CD4-positive, CD25-positive, alpha-beta regulatory T cell (primary cell): ENCODE results near the gene KRTAP1-1. TPM values are rescaled to one million over a fixed set of nuclear protein-coding genes. Genes with fewer than 3 reads are reported as not detected.
"Not testable (repeated sequence)": the region's sequence is repeated elsewhere in the genome, so short reads cannot be mapped to it uniquely, and the experiment has no call there.

Experiments
- ATAC-seq, 2 donors: fragments of 150-1000 bp; cut with Tn5 transposase; one replicate each; pipeline ENCODE4 v1.10.0; 2021; ENCODE audit warnings: low read depth in 2 of 2, moderate number of reproducible peaks in 2 of 2, moderate library complexity in 1 of 2
- DNase-seq, 3 donors: peaks; one replicate each; pipeline versions ENCODE4 v3.0.0 to v3.0.0-alpha.2; 2012 to 2022; ENCODE audit warnings: mixed read lengths in 1 of 3
- H3K27ac ChIP-seq: one replicate; pipeline ENCODE4 v1.7.0; 2013; ENCODE audit warnings: mild to moderate bottlenecking, low read length; ENCODE audit not compliant: insufficient read depth, poor library complexity, severe bottlenecking
- H3K27me3 ChIP-seq: one replicate; pipeline ENCODE4 v1.7.0; 2013; ENCODE audit warnings: low read length; ENCODE audit not compliant: control insufficient read depth, insufficient read depth
- H3K36me3 ChIP-seq: one replicate; pipeline ENCODE4 v1.7.0; 2013; ENCODE audit warnings: mild to moderate bottlenecking, low read length, moderate library complexity; ENCODE audit not compliant: control insufficient read depth, insufficient read depth
- H3K4me1 ChIP-seq: 2 replicates; pipeline ENCODE4 v1.7.0; 2013; ENCODE audit warnings: mild to moderate bottlenecking, low read length; ENCODE audit not compliant: insufficient read depth, control insufficient read depth, poor library complexity, severe bottlenecking
- H3K4me3 ChIP-seq: one replicate; pipeline ENCODE4 v1.7.0; 2013; ENCODE audit warnings: low read depth, mild to moderate bottlenecking, low read length, moderate library complexity
- H3K9me3 ChIP-seq, 2 experiments: 1 replicate in 1 of 2; 2 replicates in 1 of 2; pipeline ENCODE4 v1.7.0; 2013; ENCODE audit warnings: low read length in 2 of 2, mild to moderate bottlenecking in 1 of 2, moderate library complexity in 1 of 2; ENCODE audit not compliant: control insufficient read depth in 2 of 2
- H3K27ac Mint-ChIP-seq, 3 donors: one replicate each; pipeline ENCODE4 v1.8.0; 2020 to 2022; ENCODE audit warnings: mild to moderate bottlenecking in 3 of 3, mixed read lengths in 3 of 3, moderate library complexity in 2 of 3
- H3K27me3 Mint-ChIP-seq: one replicate; pipeline ENCODE4 v1.8.0; 2022; ENCODE audit warnings: mild to moderate bottlenecking, mixed read lengths
- H3K36me3 Mint-ChIP-seq: one replicate; pipeline ENCODE4 v1.8.0; 2020; ENCODE audit warnings: mixed read lengths
- H3K4me1 Mint-ChIP-seq, 4 donors: one replicate each; pipeline ENCODE4 v1.8.0; 2020 to 2022; ENCODE audit warnings: mixed read lengths in 4 of 4, mild to moderate bottlenecking in 1 of 4
- H3K4me3 Mint-ChIP-seq, 4 donors: one replicate each; pipeline ENCODE4 v1.8.0; 2020 to 2022; ENCODE audit warnings: mild to moderate bottlenecking in 4 of 4, mixed read lengths in 4 of 4, moderate library complexity in 3 of 4
- H3K9me3 Mint-ChIP-seq, 7 donors: one replicate each; pipeline ENCODE4 v1.8.0; 2020 to 2022; ENCODE audit warnings: mixed read lengths in 7 of 7, mild to moderate bottlenecking in 3 of 7, moderate library complexity in 2 of 7
- polyA plus RNA-seq, 4 donors: library from polyadenylated mRNA; unstranded; fragments of 300-500 nt; fragmentation: Illumina TruSeq; gene quantifications; one replicate each; pipeline ENCODE4 v1.2.3, GENCODE V29; 2021
- total RNA-seq: library from RNA; stranded (reverse); gene quantifications from one replicate; pipeline ENCODE4 v1.2.3, GENCODE V29; 2022

KRTAP1-1 gene
- total and polyA plus RNA-seq, 5 donors from 2014 or later = not detected

DNA sequence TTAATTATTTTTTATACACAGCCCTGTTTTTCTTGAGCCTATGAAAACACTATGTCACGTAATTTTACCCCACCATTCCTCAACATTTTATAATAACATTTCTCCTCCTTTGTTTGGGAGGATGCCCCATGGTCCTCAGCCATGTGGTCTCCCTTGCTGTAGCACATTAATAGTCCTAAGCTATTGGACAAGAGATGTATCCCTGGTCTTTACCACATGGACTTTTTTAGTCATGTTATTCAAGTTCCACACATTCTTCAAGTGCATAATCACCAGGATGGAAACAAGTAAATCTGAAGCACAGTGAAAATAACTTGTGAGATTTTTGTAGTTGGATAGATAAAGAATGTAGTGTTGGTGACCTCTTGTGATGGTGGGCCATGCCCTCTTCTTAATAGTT, 20.7 kb upstream of the KRTAP1-1 start:
- peaks cover 20% of the 10 kb centered on the region for H3K27me3 ChIP-seq
- ATAC-seq (no peak), DNase-seq (no peak)
- Mint-ChIP-seq H3K27ac (no peak overlapping the region), H3K4me3 (no peak overlapping the region), H3K27me3 (peaks cover 34% of the 10 kb centered on the region), H3K4me1 (no peaks in the 10 kb centered on the region), H3K36me3 (no peaks in the 10 kb centered on the region), H3K9me3 (peaks cover 0 to 7% (median 2%) of the 10 kb centered on the region in 7 donors)
- H3K9me3 ChIP-seq = peaks cover 0 to 3% of the 10 kb centered on the region in 2 experiments
- no peaks in the 10 kb centered on the region for H3K36me3 ChIP-seq
- no peak overlapping the region for H3K27ac ChIP-seq
- no peaks in the 10 kb centered on the region for H3K4me1 ChIP-seq
- H3K4me3 ChIP-seq = no peak overlapping the region

DNA sequence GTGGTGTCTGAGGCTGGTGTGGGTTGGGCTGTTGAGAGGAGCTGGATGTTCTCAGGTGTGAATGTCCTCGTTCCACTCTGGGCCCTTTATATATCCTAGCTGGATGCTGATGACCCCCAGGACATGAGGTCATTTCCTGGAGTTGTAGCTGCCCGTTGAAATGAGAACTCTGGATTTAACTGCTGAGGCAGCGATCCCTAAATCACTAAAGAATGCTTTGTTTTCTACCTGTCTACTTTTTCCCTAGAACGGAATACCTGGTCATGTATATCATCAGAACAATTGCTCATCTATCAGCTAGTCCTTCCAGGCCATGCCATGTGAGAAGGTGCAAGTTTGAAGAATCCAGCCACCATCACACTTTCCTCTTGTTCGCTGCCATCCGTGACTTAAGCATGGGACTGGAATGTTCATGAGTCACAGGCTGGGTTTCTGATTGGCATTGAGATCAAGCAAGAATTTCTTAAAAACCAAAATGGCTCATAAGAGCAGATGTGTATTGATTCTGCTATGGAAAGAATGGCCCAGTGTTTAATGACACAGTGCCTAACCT, 18.9 kb upstream of the KRTAP1-1 start, which contains the start of gene KRTAP2-3:
KRTAP2-3 (minus strand) TSS at position 63 of the 553 bp plus-strand sequence. CDS start 64 bp downstream, outside the sequence.
- Histone ChIP-seq H3K27me3 (peaks cover 24% of the 10 kb centered on the region), H3K27ac (no peak within 1 kb of the TSS), H3K36me3 (no peaks in the 10 kb centered on the region), H3K4me3 (no peak within 1 kb of the TSS), H3K9me3 (peaks cover 0 to 3% of the 10 kb centered on the region in 2 experiments), H3K4me1 (no peaks in the 10 kb centered on the region)
- Mint-ChIP-seq H3K4me1 (no peaks in the 10 kb centered on the region), H3K27ac (no peak within 1 kb of the TSS), H3K4me3 (no peak within 1 kb of the TSS), H3K27me3 (peaks cover 40% of the 10 kb centered on the region), H3K9me3 (peaks cover 0 to 7% (median 2%) of the 10 kb centered on the region in 7 donors), H3K36me3 (no peaks in the 10 kb centered on the region)
- DNase-seq (no peak), ATAC-seq (no peak)

DNA sequence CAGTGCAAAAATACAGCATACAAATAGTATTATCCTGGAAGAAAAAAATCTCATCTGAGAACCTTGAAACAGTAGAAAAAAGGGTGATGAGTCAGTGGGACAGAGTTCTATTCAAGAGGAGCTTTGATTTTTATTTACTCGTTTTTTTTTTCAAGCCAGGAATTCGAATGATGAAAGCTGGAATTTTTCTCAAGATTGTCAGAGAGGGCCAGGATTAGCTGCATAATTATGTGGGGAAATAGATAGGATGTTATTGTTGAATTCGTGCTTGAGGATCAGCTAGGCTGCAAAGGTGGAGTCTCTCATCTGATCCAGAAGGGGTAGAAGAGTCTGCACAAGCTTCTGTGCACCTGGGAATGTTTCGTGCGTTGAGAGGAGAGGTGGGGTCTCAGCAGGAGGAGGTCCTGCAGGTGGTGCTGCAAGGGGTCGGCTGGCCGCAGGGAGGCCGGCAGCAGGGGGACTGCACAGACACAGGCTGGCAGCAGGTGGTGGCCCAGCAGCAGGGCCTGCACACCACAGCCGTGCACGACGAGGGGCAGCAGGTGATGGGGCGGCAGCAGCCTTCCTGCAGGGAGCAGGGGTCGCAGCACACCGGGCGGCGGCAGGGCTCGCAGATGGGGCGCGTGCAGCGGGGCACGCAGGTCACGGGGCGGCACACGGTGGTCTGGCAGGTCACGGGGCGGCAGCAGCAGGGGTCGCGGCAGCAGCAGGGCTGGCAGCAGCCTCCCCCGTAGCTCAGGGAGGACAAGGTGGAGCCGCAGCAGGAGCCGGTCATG, 18.2 kb upstream of the KRTAP1-1 start:
- H3K27me3 Mint-ChIP-seq = peaks cover 40% of the 10 kb centered on the region
- H3K27ac Mint-ChIP-seq, H3K4me1 ChIP-seq, H3K9me3 ChIP-seq, H3K4me1 Mint-ChIP-seq, DNase-seq, H3K36me3 ChIP-seq, H3K36me3 Mint-ChIP-seq, H3K4me3 ChIP-seq, ATAC-seq, H3K9me3 Mint-ChIP-seq, H3K4me3 Mint-ChIP-seq, H3K27ac ChIP-seq: not testable (repeated sequence)
- H3K27me3 ChIP-seq = peaks cover 24% of the 10 kb centered on the region

DNA sequence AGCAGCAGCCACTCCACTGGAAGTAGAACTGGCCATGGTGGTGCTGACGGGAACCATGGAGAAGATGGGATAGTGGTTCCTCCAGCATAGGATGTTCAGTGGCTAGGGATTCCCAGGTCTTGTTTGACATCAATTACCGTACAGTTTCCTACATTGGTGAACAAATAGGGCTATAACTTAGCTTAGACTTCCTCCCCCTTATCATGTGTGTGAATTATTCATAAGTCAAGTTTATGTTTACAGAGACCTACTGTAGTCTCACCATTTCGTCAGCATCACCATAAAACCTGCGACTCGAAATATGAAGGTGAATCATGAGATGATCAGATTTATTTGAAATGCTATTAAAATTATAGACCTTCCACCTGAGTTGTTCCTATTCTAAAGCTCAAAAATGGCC, 17.5 kb upstream of the KRTAP1-1 start:
- DNase-seq = no peak
- H3K27me3 Mint-ChIP-seq = peaks cover 40% of the 10 kb centered on the region
- no peak overlapping the region for H3K4me3 Mint-ChIP-seq
- H3K27me3 ChIP-seq = peaks cover 23% of the 10 kb centered on the region
- no peak overlapping the region for H3K4me3 ChIP-seq
- no peaks in the 10 kb centered on the region for H3K4me1 ChIP-seq
- no peak overlapping the region for H3K27ac Mint-ChIP-seq
- no peak for ATAC-seq
- H3K9me3 Mint-ChIP-seq = peaks cover 0 to 7% (median 2%) of the 10 kb centered on the region in 7 donors
- no peak overlapping the region for H3K27ac ChIP-seq
- H3K4me1 Mint-ChIP-seq = no peaks in the 10 kb centered on the region
- peaks cover 0 to 3% of the 10 kb centered on the region in 2 experiments for H3K9me3 ChIP-seq
- no peaks in the 10 kb centered on the region for H3K36me3 ChIP-seq
- no peaks in the 10 kb centered on the region for H3K36me3 Mint-ChIP-seq

DNA sequence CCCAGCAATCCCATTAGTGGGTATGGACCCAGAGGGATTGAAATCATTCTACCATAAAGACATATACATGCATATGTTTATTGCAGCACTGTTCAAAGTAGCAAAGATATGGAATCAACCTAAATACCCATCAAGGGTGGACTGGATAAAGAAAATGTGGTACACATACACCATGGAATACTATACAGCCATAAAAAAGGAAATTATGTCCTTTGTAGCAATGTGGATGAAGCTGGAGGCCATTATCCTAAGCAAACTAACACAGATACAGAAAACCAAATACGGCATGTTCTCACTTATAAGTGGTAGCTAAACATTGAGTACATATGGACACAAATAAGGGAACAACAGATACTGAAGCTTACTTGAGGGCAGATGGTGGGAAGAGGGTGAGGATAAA, 16.3 kb upstream of the KRTAP1-1 start:
- peaks cover 40% of the 10 kb centered on the region for H3K27me3 Mint-ChIP-seq
- ATAC-seq = no peak
- no peak overlapping the region for H3K4me3 ChIP-seq
- no peaks in the 10 kb centered on the region for H3K4me1 Mint-ChIP-seq
- H3K9me3 Mint-ChIP-seq = peaks cover 0 to 7% (median 2%) of the 10 kb centered on the region in 7 donors
- peaks cover 21% of the 10 kb centered on the region for H3K27me3 ChIP-seq
- H3K27ac Mint-ChIP-seq = no peak overlapping the region
- no peaks in the 10 kb centered on the region for H3K36me3 Mint-ChIP-seq
- H3K27ac ChIP-seq = no peak overlapping the region
- H3K4me3 Mint-ChIP-seq = no peak overlapping the region
- no peaks in the 10 kb centered on the region for H3K4me1 ChIP-seq
- H3K9me3 ChIP-seq = peaks cover 0 to 3% of the 10 kb centered on the region in 2 experiments
- no peaks in the 10 kb centered on the region for H3K36me3 ChIP-seq
- no peak for DNase-seq

GRCh38 chr17:41055130-41055529, 13.9 kb upstream of the KRTAP1-1 start, which contains the start of gene KRTAP2-2:
TSS of gene KRTAP2-2 (minus strand) at chr17:41055230. CDS start at chr17:41055211, 19 bp downstream.
- H3K9me3 ChIP-seq, H3K4me1 ChIP-seq, H3K4me3 Mint-ChIP-seq, H3K36me3 Mint-ChIP-seq, H3K27ac ChIP-seq, ATAC-seq, H3K9me3 Mint-ChIP-seq, H3K27me3 ChIP-seq, H3K4me3 ChIP-seq, DNase-seq, H3K4me1 Mint-ChIP-seq, H3K36me3 ChIP-seq: not testable (repeated sequence)
- Mint-ChIP-seq H3K27me3 (peaks cover 35% of the 10 kb centered on the region), H3K27ac (peak within 1 kb of the TSS in 1 of 3 donors; percentile 60)

GRCh38 chr17:41054556-41054955, 13.3 kb upstream of the KRTAP1-1 start:
- peaks cover 32% of the 10 kb centered on the region for H3K27me3 Mint-ChIP-seq
- H3K36me3 ChIP-seq, H3K27me3 ChIP-seq, H3K4me3 Mint-ChIP-seq, ATAC-seq, H3K9me3 ChIP-seq, H3K4me1 ChIP-seq, H3K4me3 ChIP-seq, DNase-seq, H3K27ac ChIP-seq, H3K36me3 Mint-ChIP-seq, H3K9me3 Mint-ChIP-seq, H3K27ac Mint-ChIP-seq, H3K4me1 Mint-ChIP-seq: not testable (repeated sequence)
